ENCODE measurements around the gene FHIP2A.

DNA sequence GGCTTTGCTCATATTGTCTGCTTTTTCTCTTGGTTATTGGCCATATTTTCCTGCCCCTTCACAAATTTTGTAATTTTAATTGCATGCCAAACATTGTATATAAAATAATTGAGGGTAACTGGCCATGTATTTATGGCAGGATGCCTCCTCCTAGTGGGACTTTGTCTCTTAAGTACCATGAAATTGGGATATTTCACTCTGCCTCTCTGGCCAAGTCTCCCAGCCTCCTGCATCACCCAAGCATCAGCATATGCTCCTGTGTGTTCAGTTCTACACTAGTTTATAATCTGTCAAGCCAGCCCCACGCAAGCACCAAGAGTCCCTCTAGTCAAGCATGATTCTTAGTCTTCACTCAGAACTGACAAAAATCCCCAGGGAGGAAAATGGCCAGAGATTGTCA, 44.2 kb upstream of the FHIP2A start:
- no peak for TF ChIP-seq FOXM1 (IDR thresholded peaks at IDR 0.05; ENCODE audit: borderline replicate concordance, low read depth)
- no peak for TF ChIP-seq CREB1 (IDR thresholded peaks at IDR 0.05; ENCODE audit: low read depth)
- TF ChIP-seq EP300 (IDR thresholded peaks at IDR 0.05; ENCODE audit: borderline replicate concordance), result no peak
- TF ChIP-seq ZBTB7A (IDR thresholded peaks at IDR 0.05; ENCODE audit: low read depth), result no peak
- TF ChIP-seq NFIC (IDR thresholded peaks at IDR 0.05), result no peak
- no peak for TF ChIP-seq TEAD4 (IDR thresholded peaks at IDR 0.05)
- TF ChIP-seq, protein P1, sequence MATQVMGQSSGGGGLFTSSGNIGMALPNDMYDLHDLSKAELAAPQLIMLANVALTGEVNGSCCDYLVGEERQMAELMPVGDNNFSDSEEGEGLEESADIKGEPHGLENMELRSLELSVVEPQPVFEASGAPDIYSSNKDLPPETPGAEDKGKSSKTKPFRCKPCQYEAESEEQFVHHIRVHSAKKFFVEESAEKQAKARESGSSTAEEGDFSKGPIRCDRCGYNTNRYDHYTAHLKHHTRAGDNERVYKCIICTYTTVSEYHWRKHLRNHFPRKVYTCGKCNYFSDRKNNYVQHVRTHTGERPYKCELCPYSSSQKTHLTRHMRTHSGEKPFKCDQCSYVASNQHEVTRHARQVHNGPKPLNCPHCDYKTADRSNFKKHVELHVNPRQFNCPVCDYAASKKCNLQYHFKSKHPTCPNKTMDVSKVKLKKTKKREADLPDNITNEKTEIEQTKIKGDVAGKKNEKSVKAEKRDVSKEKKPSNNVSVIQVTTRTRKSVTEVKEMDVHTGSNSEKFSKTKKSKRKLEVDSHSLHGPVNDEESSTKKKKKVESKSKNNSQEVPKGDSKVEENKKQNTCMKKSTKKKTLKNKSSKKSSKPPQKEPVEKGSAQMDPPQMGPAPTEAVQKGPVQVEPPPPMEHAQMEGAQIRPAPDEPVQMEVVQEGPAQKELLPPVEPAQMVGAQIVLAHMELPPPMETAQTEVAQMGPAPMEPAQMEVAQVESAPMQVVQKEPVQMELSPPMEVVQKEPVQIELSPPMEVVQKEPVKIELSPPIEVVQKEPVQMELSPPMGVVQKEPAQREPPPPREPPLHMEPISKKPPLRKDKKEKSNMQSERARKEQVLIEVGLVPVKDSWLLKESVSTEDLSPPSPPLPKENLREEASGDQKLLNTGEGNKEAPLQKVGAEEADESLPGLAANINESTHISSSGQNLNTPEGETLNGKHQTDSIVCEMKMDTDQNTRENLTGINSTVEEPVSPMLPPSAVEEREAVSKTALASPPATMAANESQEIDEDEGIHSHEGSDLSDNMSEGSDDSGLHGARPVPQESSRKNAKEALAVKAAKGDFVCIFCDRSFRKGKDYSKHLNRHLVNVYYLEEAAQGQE (IDR thresholded peaks at IDR 0.05; ENCODE audit: low read depth), result no peak
- TF ChIP-seq, protein P2, sequence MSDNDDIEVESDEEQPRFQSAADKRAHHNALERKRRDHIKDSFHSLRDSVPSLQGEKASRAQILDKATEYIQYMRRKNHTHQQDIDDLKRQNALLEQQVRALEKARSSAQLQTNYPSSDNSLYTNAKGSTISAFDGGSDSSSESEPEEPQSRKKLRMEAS (IDR thresholded peaks at IDR 0.05), result no peak
- TF ChIP-seq TCF12 (IDR thresholded peaks at IDR 0.05; ENCODE audit: low read depth), result no peak
- TF ChIP-seq RAD21 (IDR thresholded peaks at IDR 0.05; ENCODE audit: low read depth), result 0 out of 2 replicates have a peak, but pooled peaks have one; percentile 3

Data from Ishikawa (cell line).